Ishikawa (cell line): ENCODE data around the gene MSLN.

Experiments
- CEBPB ChIP-seq: IDR thresholded peaks from 2 replicates; pipeline ENCODE4 v1.6.1; 2012
- CREB1 ChIP-seq: IDR thresholded peaks from 2 replicates; pipeline ENCODE4 v1.6.1; 2012; ENCODE audit warnings: low read depth
- EP300 ChIP-seq: IDR thresholded peaks from 2 replicates; pipeline ENCODE4 v1.6.1; 2012; ENCODE audit warnings: borderline replicate concordance
- FOXM1 ChIP-seq: IDR thresholded peaks from 2 replicates; pipeline ENCODE4 v1.6.1; 2012; ENCODE audit warnings: low read depth, borderline replicate concordance
- NFIC ChIP-seq: IDR thresholded peaks from 2 replicates; pipeline ENCODE4 v1.6.1; 2012
- RAD21 ChIP-seq: IDR thresholded peaks from 2 replicates; pipeline ENCODE4 v1.6.1; 2012; ENCODE audit warnings: low read depth
- REST ChIP-seq: IDR thresholded peaks from 2 replicates; pipeline ENCODE4 v1.6.1; 2012; ENCODE audit warnings: low read depth, mild to moderate bottlenecking
- TAF1 ChIP-seq: IDR thresholded peaks from 2 replicates; pipeline ENCODE4 v1.6.1; 2012; ENCODE audit warnings: low read depth, mild to moderate bottlenecking
- ZBTB7A ChIP-seq: IDR thresholded peaks from 2 replicates; pipeline ENCODE4 v1.6.1; 2012; ENCODE audit warnings: low read depth
- TF ChIP-seq, protein P1 (sequence below): IDR thresholded peaks from 2 replicates; pipeline ENCODE4 v1.6.1; 2012
- TF ChIP-seq, protein P2 (sequence below): IDR thresholded peaks from 2 replicates; pipeline ENCODE4 v1.6.1; 2012

- TF ChIP-seq CREB1 (no peak), TAF1 (no peak), RAD21 (no peak), EP300 (no peak), REST (no peak), CEBPB (no peak), ZBTB7A (no peak), FOXM1 (no peak), NFIC (no peak)
- TF ChIP-seq, protein P1, sequence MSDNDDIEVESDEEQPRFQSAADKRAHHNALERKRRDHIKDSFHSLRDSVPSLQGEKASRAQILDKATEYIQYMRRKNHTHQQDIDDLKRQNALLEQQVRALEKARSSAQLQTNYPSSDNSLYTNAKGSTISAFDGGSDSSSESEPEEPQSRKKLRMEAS = no peak
- TF ChIP-seq, protein P2, sequence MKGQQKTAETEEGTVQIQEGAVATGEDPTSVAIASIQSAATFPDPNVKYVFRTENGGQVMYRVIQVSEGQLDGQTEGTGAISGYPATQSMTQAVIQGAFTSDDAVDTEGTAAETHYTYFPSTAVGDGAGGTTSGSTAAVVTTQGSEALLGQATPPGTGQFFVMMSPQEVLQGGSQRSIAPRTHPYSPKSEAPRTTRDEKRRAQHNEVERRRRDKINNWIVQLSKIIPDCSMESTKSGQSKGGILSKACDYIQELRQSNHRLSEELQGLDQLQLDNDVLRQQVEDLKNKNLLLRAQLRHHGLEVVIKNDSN = no peak
These were observed 19.8 kb downstream of the MSLN start for GRCh38 chr16:780296-780695.
